B cell (primary cell): ENCODE measurements around the gene PASD1. TPM values are rescaled to one million over a fixed set of nuclear protein-coding genes. Genes with fewer than 3 reads are reported as not detected.

ENCODE experiments used
- ATAC-seq: fragments of 200-7000 bp; cut with Tn5 transposase; one replicate; pipeline ENCODE4 v1.10.0; 2021; ENCODE audit warnings: low read depth, mild to moderate bottlenecking, moderate number of reproducible peaks, moderate library complexity
- CTCF ChIA-PET: fragments of 350-600 bp; sonication (Branson Sonifier 250); formaldehyde crosslinking; loops from one replicate; lab custom pipeline; 2021; ENCODE audit warnings: antibody characterized with exemption, inconsistent platforms; lab: Charles Lee
- POLR2A ChIA-PET: fragments of 350-600 bp; sonication (Branson Sonifier 250); formaldehyde crosslinking; loops from one replicate; lab custom pipeline; 2021; ENCODE audit warnings: antibody characterized with exemption; lab: Charles Lee
- DNase-seq: peaks from one replicate; pipeline ENCODE4 v3.0.0; 2013
- H2AFZ ChIP-seq: 2 replicates; pipeline ENCODE4 v1.6.1; 2012; ENCODE audit warnings: mild to moderate bottlenecking, low read depth, low read length; ENCODE audit not compliant: insufficient read depth, poor library complexity, severe bottlenecking
- H3K27ac ChIP-seq, 2 donors: 1 replicate in 1 of 2; 2 replicates in 1 of 2; pipeline ENCODE4 v1.5.1; 2012 to 2013; ENCODE audit warnings: low read length in 2 of 2, mild to moderate bottlenecking in 2 of 2, moderate library complexity in 1 of 2
- H3K27me3 ChIP-seq, 4 experiments: fragments of 200-600 bp in 1 of 4; sonication (generic) in 1 of 4; replicated peaks in 1 of 4; 1 replicate in 2 of 4; 2 replicates in 2 of 4; pipeline versions ENCODE4 v1.6.1 to v1.7.0; 2013 to 2016; ENCODE audit warnings: low read length in 3 of 4, mild to moderate bottlenecking in 2 of 4, mixed read lengths in 1 of 4, moderate library complexity in 1 of 4; ENCODE audit not compliant: insufficient read depth in 4 of 4, control insufficient read depth in 3 of 4; ENCODE audit errors: control extremely low read depth in 1 of 4
- H3K36me3 ChIP-seq, 2 experiments: replicated peaks in 1 of 2; 1 replicate in 1 of 2; 2 replicates in 1 of 2; pipeline versions ENCODE4 v1.6.1 to v1.7.1; 2013; ENCODE audit warnings: low read length in 1 of 2; ENCODE audit not compliant: insufficient read depth in 2 of 2, control insufficient read depth in 1 of 2; ENCODE audit errors: control extremely low read depth in 1 of 2, extremely low read depth in 1 of 2
- H3K4me1 ChIP-seq, 2 donors: fragments of 200-600 bp in 1 of 2; sonication (generic) in 1 of 2; 1 replicate in 1 of 2; 2 replicates in 1 of 2; pipeline versions ENCODE4 v1.5.1 to v1.6.1; 2013 to 2017; ENCODE audit warnings: low read length in 2 of 2; ENCODE audit not compliant: control insufficient read depth in 2 of 2, insufficient read depth in 2 of 2
- H3K4me2 ChIP-seq: replicated peaks from 2 replicates; pipeline ENCODE3; 2012; ENCODE audit warnings: mild to moderate bottlenecking, low read depth, low read length; ENCODE audit not compliant: poor library complexity, severe bottlenecking
- H3K4me3 ChIP-seq, 5 experiments: fragments of 200-600 bp in 1 of 5; sonication (generic) in 1 of 5; 1 replicate in 3 of 5; 2 replicates in 2 of 5; pipeline versions ENCODE4 v1.5.1 to v1.7.0; 2011 to 2016; ENCODE audit warnings: low read length in 4 of 5, mild to moderate bottlenecking in 4 of 5, low read depth in 2 of 5, control low read depth in 1 of 5, moderate library complexity in 1 of 5; ENCODE audit not compliant: insufficient read depth in 1 of 5; ENCODE audit errors: control extremely low read depth in 1 of 5, extremely low read depth in 1 of 5
- H3K79me2 ChIP-seq: fragments of 200-600 bp; sonication (generic); one replicate; pipeline ENCODE4 v1.6.0; 2016; ENCODE audit warnings: low read length; ENCODE audit not compliant: control insufficient read depth, insufficient read depth
- H3K9ac ChIP-seq: fragments of 200-600 bp; sonication (generic); 2 replicates; pipeline ENCODE4 v1.6.1; 2017; ENCODE audit warnings: mild to moderate bottlenecking, low read length, moderate library complexity
- H3K9me3 ChIP-seq, 3 donors: one replicate each; pipeline versions ENCODE4 v1.6.1 to v1.7.1; 2013; ENCODE audit warnings: low read length in 2 of 3; ENCODE audit not compliant: control insufficient read depth in 2 of 3, insufficient read depth in 1 of 3; ENCODE audit errors: control extremely low read depth in 1 of 3
- H4K20me1 ChIP-seq: 2 replicates; pipeline ENCODE4 v1.6.0; 2012; ENCODE audit warnings: mild to moderate bottlenecking, low read length; ENCODE audit not compliant: insufficient read depth, control insufficient read depth, poor library complexity, severe bottlenecking
- H3K27ac Mint-ChIP-seq: one replicate; pipeline ENCODE4 v1.8.0; 2021; ENCODE audit warnings: mixed read lengths
- H3K27me3 Mint-ChIP-seq: one replicate; pipeline ENCODE4 v1.8.0; 2021; ENCODE audit warnings: mixed read lengths
- H3K4me1 Mint-ChIP-seq: one replicate; pipeline ENCODE4 v1.8.0; 2021; ENCODE audit warnings: mixed read lengths
- H3K4me3 Mint-ChIP-seq: one replicate; pipeline ENCODE4 v1.8.0; 2021; ENCODE audit warnings: mixed read lengths
- H3K9me3 Mint-ChIP-seq: one replicate; pipeline ENCODE4 v1.8.0; 2022; ENCODE audit warnings: mixed read lengths; ENCODE audit not compliant: insufficient read depth
- CTCF ChIP-seq: fragments of 200-600 bp; IDR thresholded peaks from one replicate; pipeline ENCODE4 v1.8.0; 2022; ENCODE audit warnings: antibody characterized with exemption, mild to moderate bottlenecking
- EZH2 ChIP-seq: IDR thresholded peaks from 2 replicates; pipeline ENCODE4 v1.6.1; 2012; ENCODE audit warnings: borderline replicate concordance, low read depth, mild to moderate bottlenecking, moderate library complexity, low read length; ENCODE audit not compliant: insufficient read depth, poor library complexity, severe bottlenecking
- WGBS: methylation state at CpG from one replicate; pipeline ENCODE4 v1.1.5; 2013; ENCODE audit warnings: missing lambda C conversion rate; ENCODE audit not compliant: insufficient coverage; 5-methylcytosine and 5-hydroxymethylcytosine counted together
- intact Hi-C: fragments of 100-400 bp; cut with micrococcal nuclease; formaldehyde crosslinking; loops from one replicate; pipeline ENCODE4 v1.10.0; 2022
- polyA plus RNA-seq: library from polyadenylated mRNA; depleted of rRNA; stranded (reverse); fragments of >200 nt; gene quantifications from 2 replicates; pipeline ENCODE4 v1.2.3, GENCODE V29; 2012
- total RNA-seq, 2 donors: library from RNA; stranded (reverse); fragments of 120-200 nt in 1 of 2; gene quantifications; 1 replicate in 1 of 2; 2 replicates in 1 of 2; pipeline versions ENCODE4 v1.2.3 to v1.2.4, GENCODE V29; 2013 to 2022

Gene PASD1
- total and polyA plus RNA-seq, 2 donors (not counting 1 experiment from before 2014, with no cell fraction given) = not detected

DNA sequence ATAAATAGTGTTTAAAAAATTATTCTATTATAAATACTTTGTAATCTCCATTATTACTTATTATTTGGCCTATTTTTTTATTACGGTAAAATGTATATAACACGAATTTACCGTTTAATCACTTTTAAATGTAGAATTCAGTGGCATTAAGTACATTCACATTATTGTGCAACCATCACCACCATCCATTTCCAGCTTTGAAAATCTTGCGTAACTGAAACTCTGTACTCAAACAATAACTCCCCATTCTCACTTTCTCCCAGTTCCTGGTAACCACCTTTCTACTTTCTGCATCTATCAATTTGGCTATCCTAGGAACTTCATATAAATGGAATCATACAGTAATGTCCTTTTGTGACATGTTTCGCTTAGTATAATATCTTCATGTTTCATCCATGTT, 45.7 kb downstream of the PASD1 start:
- no peak for DNase-seq
- no peak for ATAC-seq
- Histone ChIP-seq H3K9ac (no peak overlapping the region), H3K79me2 (no peaks in the 10 kb centered on the region), H2AFZ (no peak overlapping the region), H3K4me1 (no peaks in the 10 kb centered on the region), H3K27ac (no peak overlapping the region), H3K36me3 (no peaks in the 10 kb centered on the region), H3K4me3 (no peak overlapping the region), H3K27me3 (no peaks in the 10 kb centered on the region), H3K9me3 (no peaks in the 10 kb centered on the region), H4K20me1 (no peaks in the 10 kb centered on the region), H3K4me2 (no peak overlapping the region)
- H3K27ac Mint-ChIP-seq = no peak overlapping the region
- TF ChIP-seq EZH2 = no peak
- ChIA-PET CTCF (no interaction called here), POLR2A (no interaction called here)
- WGBS = no CpG with 5 or more reads among the region's 5 CpGs
- no peaks in the 10 kb centered on the region for H3K4me1 Mint-ChIP-seq
- H3K9me3 Mint-ChIP-seq = no peaks in the 10 kb centered on the region
- no peaks in the 10 kb centered on the region for H3K27me3 Mint-ChIP-seq
- intact Hi-C loops = no loop called here
- no peak overlapping the region for H3K4me3 Mint-ChIP-seq

GRCh38 chrX:151621422-151621821, 57.9 kb downstream of the PASD1 start:
- H2AFZ ChIP-seq = no peak overlapping the region
- no peak overlapping the region for H3K27ac ChIP-seq
- no peaks in the 10 kb centered on the region for H3K79me2 ChIP-seq
- no peaks in the 10 kb centered on the region for H3K9me3 ChIP-seq
- no peaks in the 10 kb centered on the region for H3K36me3 ChIP-seq
- no CpG with 5 or more reads among the region's 3 CpGs for WGBS
- no peak overlapping the region for H3K4me3 ChIP-seq
- Mint-ChIP-seq H3K9me3 (no peaks in the 10 kb centered on the region), H3K4me1 (no peaks in the 10 kb centered on the region), H3K27ac (no peak overlapping the region), H3K27me3 (no peaks in the 10 kb centered on the region), H3K4me3 (no peak overlapping the region)
- no peak for ATAC-seq
- no peaks in the 10 kb centered on the region for H3K27me3 ChIP-seq
- H3K4me1 ChIP-seq = no peaks in the 10 kb centered on the region
- no peak overlapping the region for H3K4me2 ChIP-seq
- TF ChIP-seq CTCF = no peak
- no peak for TF ChIP-seq EZH2
- ChIA-PET POLR2A (no interaction called here), CTCF (no interaction called here)
- no peak overlapping the region for H3K9ac ChIP-seq
- intact Hi-C loops = no loop called here
- no peak for DNase-seq
- no peaks in the 10 kb centered on the region for H4K20me1 ChIP-seq
